HG03175 (cell line): Measurements from ENCODE around the gene NUP188.
"Not testable (repeated sequence)": the region's sequence is repeated elsewhere in the genome, so short reads cannot be mapped to it uniquely, and the experiment has no call there.

Experiments used
- ATAC-seq: cut with Tn5 transposase; IDR thresholded peaks from one replicate; pipeline ENCODE4 v1.9.1; 2021; ENCODE audit warnings: mild to moderate bottlenecking, moderate library complexity; ENCODE audit not compliant: unreplicated experiment

The NUP188 gene

GRCh38 chr9:129027685-129028191 is 80.2 kb downstream of the NUP188 start:
- ATAC-seq, result peak; percentile 41

GRCh38 chr9:129028192-129028966 is 80.9 kb downstream of the NUP188 start, which contains the start of gene SH3GLB2:
Gene SH3GLB2 (minus strand): TSS chr9:129028331. CDS start chr9:129028154, 177 bp downstream.
- ATAC-seq, result peak; percentile 79

GRCh38 chr9:129030191-129030590 is 82.7 kb downstream of the NUP188 start:
- ATAC-seq, result no peak

GRCh38 chr9:129031514-129031913 is 84.0 kb downstream of the NUP188 start:
- ATAC-seq, result no peak

GRCh38 chr9:129032541-129033159 is 85.2 kb downstream of the NUP188 start:
- ATAC-seq, result no peak

- ATAC-seq, result no peak
Observed at GRCh38 chr9:129033216-129033615, 85.7 kb downstream of the NUP188 start.

- not testable (repeated sequence) for ATAC-seq
Observed at GRCh38 chr9:129035838-129036237, 88.3 kb downstream of the NUP188 start.

GRCh38 chr9:129036241-129036922 is 88.9 kb downstream of the NUP188 start, which contains the start of gene MIGA2:
Gene MIGA2 (plus strand): TSS chr9:129036626. CDS start chr9:129040595, 3,969 bp downstream.
- ATAC-seq, result peak; percentile 98

- ATAC-seq, result no peak
Observed at GRCh38 chr9:129036923-129037766, 89.6 kb downstream of the NUP188 start.

- ATAC-seq, result no peak
Observed at GRCh38 chr9:129037767-129038098, 90.2 kb downstream of the NUP188 start.

GRCh38 chr9:129038109-129038852 is 90.8 kb downstream of the NUP188 start:
- ATAC-seq, result no peak

GRCh38 chr9:129040113-129040643 is 92.7 kb downstream of the NUP188 start:
- ATAC-seq, result no peak

GRCh38 chr9:129042016-129042415 is 94.5 kb downstream of the NUP188 start:
- no peak for ATAC-seq

- no peak for ATAC-seq
Observed at GRCh38 chr9:129052592-129052991, 105.1 kb downstream of the NUP188 start.

- ATAC-seq, result no peak
Observed at GRCh38 chr9:129053020-129053419, 105.5 kb downstream of the NUP188 start.

GRCh38 chr9:129054163-129054851 is 106.8 kb downstream of the NUP188 start:
- no peak for ATAC-seq
